ENCODE results near the gene ADAM12.
"Not testable (repeated sequence)": the region's sequence is repeated elsewhere in the genome, so short reads cannot be mapped to it uniquely, and the experiment has no call there.

Gene ADAM12

GRCh38 chr10:126186766-126187165 lies 201.5 kb downstream of the ADAM12 start:
- H3K9ac ChIP-seq (ENCODE audit: low read depth in 1 of 2, low read length in 2 of 2) = no peak overlapping the region
- no peak overlapping the region for H3K4me3 ChIP-seq (ENCODE audit: low read depth in 1 of 2, low read length in 2 of 2)
- no peaks in the 10 kb centered on the region for H3K4me1 ChIP-seq (ENCODE audit: control insufficient read depth in 1 of 2, insufficient read depth in 2 of 2, low read length in 2 of 2)

GRCh38 chr10:126185676-126186447 lies 202.4 kb downstream of the ADAM12 start:
- H3K9ac ChIP-seq (ENCODE audit: low read depth in 1 of 2, low read length in 2 of 2) = no peak overlapping the region
- H3K27me3 ChIP-seq (ENCODE audit: control insufficient read depth in 1 of 2, insufficient read depth in 2 of 2, low read length in 2 of 2) = no peaks in the 10 kb centered on the region
- no peak overlapping the region for H3K4me3 ChIP-seq (ENCODE audit: low read depth in 1 of 2, low read length in 2 of 2)

More at GRCh38 chr10:126186766-126187165, 201.5 kb downstream of the ADAM12 start:
- no peaks in the 10 kb centered on the region for H3K36me3 ChIP-seq (ENCODE audit: control insufficient read depth in 1 of 2, insufficient read depth in 2 of 2, low read length in 2 of 2)
- H3K27me3 ChIP-seq (ENCODE audit: control insufficient read depth in 1 of 2, insufficient read depth in 2 of 2, low read length in 2 of 2) = no peaks in the 10 kb centered on the region
- no peak overlapping the region for H3K27ac ChIP-seq (ENCODE audit: low read depth, low read length)
- no peaks in the 10 kb centered on the region for H3K9me3 ChIP-seq (ENCODE audit: control insufficient read depth in 1 of 2, low read length in 2 of 2)

GRCh38 chr10:126181626-126182025 lies 206.7 kb downstream of the ADAM12 start:
- H3K4me3 ChIP-seq (ENCODE audit: low read depth in 1 of 2, low read length in 2 of 2) = no peak overlapping the region
- no peaks in the 10 kb centered on the region for H3K27me3 ChIP-seq (ENCODE audit: control insufficient read depth in 1 of 2, insufficient read depth in 2 of 2, low read length in 2 of 2)
- H3K36me3 ChIP-seq (ENCODE audit: control insufficient read depth in 1 of 2, insufficient read depth in 2 of 2, low read length in 2 of 2) = no peaks in the 10 kb centered on the region
- H3K27ac ChIP-seq (ENCODE audit: low read depth, low read length) = no peak overlapping the region
- H3K9ac ChIP-seq (ENCODE audit: low read depth in 1 of 2, low read length in 2 of 2) = no peak overlapping the region
- H3K4me1 ChIP-seq (ENCODE audit: control insufficient read depth in 1 of 2, insufficient read depth in 2 of 2, low read length in 2 of 2) = no peaks in the 10 kb centered on the region
- no peaks in the 10 kb centered on the region for H3K9me3 ChIP-seq (ENCODE audit: control insufficient read depth in 1 of 2, low read length in 2 of 2)

More at GRCh38 chr10:126185676-126186447, 202.4 kb downstream of the ADAM12 start:
- H3K4me1 ChIP-seq (ENCODE audit: control insufficient read depth in 1 of 2, insufficient read depth in 2 of 2, low read length in 2 of 2) = no peaks in the 10 kb centered on the region
- no peaks in the 10 kb centered on the region for H3K36me3 ChIP-seq (ENCODE audit: control insufficient read depth in 1 of 2, insufficient read depth in 2 of 2, low read length in 2 of 2)
- no peak overlapping the region for H3K27ac ChIP-seq (ENCODE audit: low read depth, low read length)
- H3K9me3 ChIP-seq (ENCODE audit: control insufficient read depth in 1 of 2, low read length in 2 of 2) = no peaks in the 10 kb centered on the region

DNA sequence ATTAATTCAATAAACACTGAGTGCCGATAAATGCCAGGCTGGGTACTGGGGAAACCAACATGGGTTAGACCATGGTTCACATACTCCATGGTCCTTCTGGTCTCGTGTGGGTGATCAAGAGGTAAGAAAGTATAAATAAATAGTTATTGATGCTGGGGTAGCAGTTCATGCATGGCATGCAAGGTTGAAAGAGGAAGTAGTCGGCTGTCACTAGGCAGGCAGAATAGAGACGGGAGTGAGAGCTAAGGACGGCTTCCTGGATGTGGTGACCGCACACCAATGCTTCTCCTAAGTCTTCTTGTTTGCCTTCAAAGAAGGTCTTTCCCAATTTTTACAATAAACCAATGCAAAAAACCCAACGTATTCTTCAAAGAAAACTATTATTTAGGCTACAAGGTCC lies 208.6 kb downstream of the ADAM12 start:
- Histone ChIP-seq H3K4me3 (ENCODE audit: low read depth in 1 of 2, low read length in 2 of 2) (no peak overlapping the region), H3K4me1 (ENCODE audit: control insufficient read depth in 1 of 2, insufficient read depth in 2 of 2, low read length in 2 of 2) (no peaks in the 10 kb centered on the region), H3K27me3 (ENCODE audit: control insufficient read depth in 1 of 2, insufficient read depth in 2 of 2, low read length in 2 of 2) (no peaks in the 10 kb centered on the region), H3K9ac (ENCODE audit: low read depth in 1 of 2, low read length in 2 of 2) (no peak overlapping the region), H3K27ac (ENCODE audit: low read depth, low read length) (no peak overlapping the region), H3K36me3 (ENCODE audit: control insufficient read depth in 1 of 2, insufficient read depth in 2 of 2, low read length in 2 of 2) (no peaks in the 10 kb centered on the region), H3K9me3 (ENCODE audit: control insufficient read depth in 1 of 2, low read length in 2 of 2) (no peaks in the 10 kb centered on the region)

DNA sequence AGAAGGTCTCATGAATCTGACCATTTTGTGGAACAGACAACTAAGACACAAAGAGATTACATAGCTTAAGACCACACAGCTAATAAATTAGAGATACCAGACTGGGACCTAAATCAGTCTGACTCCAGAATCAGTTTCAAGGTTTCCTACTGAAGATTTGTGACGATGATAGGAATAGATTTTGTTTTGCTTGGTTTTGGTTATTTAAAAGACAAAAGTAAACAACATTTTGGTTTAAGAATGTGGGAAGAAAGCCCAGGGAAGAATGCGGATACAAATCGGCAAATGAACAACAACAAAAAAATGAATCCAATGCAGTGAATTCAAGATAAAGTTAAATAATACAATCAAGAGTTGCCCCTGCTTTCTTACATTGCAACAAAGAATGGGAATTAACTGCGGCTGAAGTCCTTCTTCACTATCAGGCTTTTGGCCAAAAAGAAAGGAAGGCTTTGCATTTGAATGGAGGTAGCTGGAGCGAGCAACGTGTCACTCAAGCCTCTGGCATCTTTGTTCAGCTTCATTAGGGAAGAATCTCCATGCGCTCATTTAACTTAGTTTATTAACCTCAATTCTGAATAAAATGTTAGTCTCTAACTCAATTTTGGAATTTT lies 210.8 kb downstream of the ADAM12 start:
- Histone ChIP-seq H3K36me3 (ENCODE audit: control insufficient read depth in 1 of 2, insufficient read depth in 2 of 2, low read length in 2 of 2) (no peaks in the 10 kb centered on the region), H3K9ac (ENCODE audit: low read depth in 1 of 2, low read length in 2 of 2) (no peak overlapping the region), H3K27me3 (ENCODE audit: control insufficient read depth in 1 of 2, insufficient read depth in 2 of 2, low read length in 2 of 2) (no peaks in the 10 kb centered on the region), H3K4me3 (ENCODE audit: low read depth in 1 of 2, low read length in 2 of 2) (no peak overlapping the region), H3K27ac (ENCODE audit: low read depth, low read length) (no peak overlapping the region), H3K9me3 (ENCODE audit: control insufficient read depth in 1 of 2, low read length in 2 of 2) (no peaks in the 10 kb centered on the region), H3K4me1 (ENCODE audit: control insufficient read depth in 1 of 2, insufficient read depth in 2 of 2, low read length in 2 of 2) (no peaks in the 10 kb centered on the region)

GRCh38 chr10:126175641-126176262 lies 212.5 kb downstream of the ADAM12 start:
- no peak overlapping the region for H3K27ac ChIP-seq (ENCODE audit: low read depth, low read length)
- H3K4me3 ChIP-seq (ENCODE audit: low read depth in 1 of 2, low read length in 2 of 2) = no peak overlapping the region
- no peak overlapping the region for H3K9ac ChIP-seq (ENCODE audit: low read depth in 1 of 2, low read length in 2 of 2)
- H3K4me1 ChIP-seq (ENCODE audit: control insufficient read depth in 1 of 2, insufficient read depth in 2 of 2, low read length in 2 of 2) = no peaks in the 10 kb centered on the region
- no peaks in the 10 kb centered on the region for H3K27me3 ChIP-seq (ENCODE audit: control insufficient read depth in 1 of 2, insufficient read depth in 2 of 2, low read length in 2 of 2)
- H3K36me3 ChIP-seq (ENCODE audit: control insufficient read depth in 1 of 2, insufficient read depth in 2 of 2, low read length in 2 of 2) = no peaks in the 10 kb centered on the region
- H3K9me3 ChIP-seq (ENCODE audit: control insufficient read depth in 1 of 2, low read length in 2 of 2) = no peaks in the 10 kb centered on the region

- H3K9me3 ChIP-seq (ENCODE audit: control insufficient read depth in 1 of 2, low read length in 2 of 2); H3K4me1 ChIP-seq (ENCODE audit: control insufficient read depth in 1 of 2, insufficient read depth in 2 of 2, low read length in 2 of 2); H3K27me3 ChIP-seq (ENCODE audit: control insufficient read depth in 1 of 2, insufficient read depth in 2 of 2, low read length in 2 of 2); H3K4me3 ChIP-seq (ENCODE audit: low read depth in 1 of 2, low read length in 2 of 2); H3K27ac ChIP-seq (ENCODE audit: low read depth, low read length); H3K9ac ChIP-seq (ENCODE audit: low read depth in 1 of 2, low read length in 2 of 2); H3K36me3 ChIP-seq (ENCODE audit: control insufficient read depth in 1 of 2, insufficient read depth in 2 of 2, low read length in 2 of 2): not testable (repeated sequence)
These were observed 215.5 kb downstream of the ADAM12 start for GRCh38 chr10:126172755-126173154.

- H3K9ac ChIP-seq (ENCODE audit: low read depth in 1 of 2, low read length in 2 of 2) = no peak overlapping the region
- no peaks in the 10 kb centered on the region for H3K27me3 ChIP-seq (ENCODE audit: control insufficient read depth in 1 of 2, insufficient read depth in 2 of 2, low read length in 2 of 2)
- no peak overlapping the region for H3K27ac ChIP-seq (ENCODE audit: low read depth, low read length)
- no peaks in the 10 kb centered on the region for H3K36me3 ChIP-seq (ENCODE audit: control insufficient read depth in 1 of 2, insufficient read depth in 2 of 2, low read length in 2 of 2)
- no peaks in the 10 kb centered on the region for H3K9me3 ChIP-seq (ENCODE audit: control insufficient read depth in 1 of 2, low read length in 2 of 2)
- H3K4me1 ChIP-seq (ENCODE audit: control insufficient read depth in 1 of 2, insufficient read depth in 2 of 2, low read length in 2 of 2) = no peaks in the 10 kb centered on the region
- no peak overlapping the region for H3K4me3 ChIP-seq (ENCODE audit: low read depth in 1 of 2, low read length in 2 of 2)
These were observed 216.7 kb downstream of the ADAM12 start for GRCh38 chr10:126171555-126171954.

GRCh38 chr10:126170776-126171175 lies 217.5 kb downstream of the ADAM12 start:
- Histone ChIP-seq H3K4me3 (ENCODE audit: low read depth in 1 of 2, low read length in 2 of 2) (no peak overlapping the region), H3K9ac (ENCODE audit: low read depth in 1 of 2, low read length in 2 of 2) (no peak overlapping the region), H3K4me1 (ENCODE audit: control insufficient read depth in 1 of 2, insufficient read depth in 2 of 2, low read length in 2 of 2) (no peaks in the 10 kb centered on the region), H3K27ac (ENCODE audit: low read depth, low read length) (no peak overlapping the region), H3K36me3 (ENCODE audit: control insufficient read depth in 1 of 2, insufficient read depth in 2 of 2, low read length in 2 of 2) (no peaks in the 10 kb centered on the region), H3K9me3 (ENCODE audit: control insufficient read depth in 1 of 2, low read length in 2 of 2) (no peaks in the 10 kb centered on the region), H3K27me3 (ENCODE audit: control insufficient read depth in 1 of 2, insufficient read depth in 2 of 2, low read length in 2 of 2) (no peaks in the 10 kb centered on the region)

DNA sequence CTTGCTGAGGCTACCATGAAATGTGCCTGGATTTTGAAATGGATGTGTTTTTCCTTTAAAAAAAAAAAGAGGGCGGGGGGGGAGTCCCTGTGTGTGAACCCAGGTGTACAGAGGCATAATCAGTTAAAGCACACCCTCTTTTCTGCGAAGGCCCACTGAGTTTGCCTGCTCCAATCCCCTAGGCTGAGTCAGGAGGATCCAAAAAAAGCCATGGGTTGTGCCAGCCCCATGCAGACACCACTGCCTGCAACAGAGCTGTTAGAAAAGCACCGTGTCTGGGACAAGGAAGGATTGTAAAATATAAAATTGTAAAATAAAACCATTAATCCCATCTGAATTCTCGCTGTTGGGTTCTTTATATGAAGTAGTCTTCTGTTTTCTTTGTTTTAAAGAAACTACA lies 217.9 kb downstream of the ADAM12 start:
- Histone ChIP-seq H3K4me3 (ENCODE audit: low read depth in 1 of 2, low read length in 2 of 2) (no peak overlapping the region), H3K4me1 (ENCODE audit: control insufficient read depth in 1 of 2, insufficient read depth in 2 of 2, low read length in 2 of 2) (no peaks in the 10 kb centered on the region), H3K27ac (ENCODE audit: low read depth, low read length) (no peak overlapping the region), H3K27me3 (ENCODE audit: control insufficient read depth in 1 of 2, insufficient read depth in 2 of 2, low read length in 2 of 2) (no peaks in the 10 kb centered on the region), H3K9me3 (ENCODE audit: control insufficient read depth in 1 of 2, low read length in 2 of 2) (no peaks in the 10 kb centered on the region), H3K9ac (ENCODE audit: low read depth in 1 of 2, low read length in 2 of 2) (no peak overlapping the region), H3K36me3 (ENCODE audit: control insufficient read depth in 1 of 2, insufficient read depth in 2 of 2, low read length in 2 of 2) (no peaks in the 10 kb centered on the region)
